Measurements from ENCODE around the gene MBOAT1. TPM values are rescaled to one million over a fixed set of nuclear protein-coding genes. Genes with fewer than 3 reads are reported as not detected.

The MBOAT1 gene
- polyA plus RNA-seq, 1 donor from 2014 or later = not detected

DNA sequence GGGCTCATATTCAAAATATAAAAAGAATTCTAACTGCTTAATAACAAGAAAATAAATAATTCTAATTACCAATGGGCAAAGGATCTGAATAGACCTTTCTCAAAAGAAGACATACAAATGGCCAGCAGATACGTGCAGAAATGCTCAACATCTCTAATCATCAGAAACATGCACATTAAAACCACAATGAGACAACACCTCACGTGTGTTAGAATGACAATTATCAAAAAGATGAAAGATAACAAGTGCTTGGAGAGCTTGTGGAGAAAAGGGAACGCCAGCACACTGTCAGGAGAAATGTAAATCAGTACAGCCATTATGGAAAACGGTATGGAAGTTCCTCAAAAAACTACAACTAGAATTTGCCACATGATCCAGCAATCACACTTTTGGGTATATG, 53.6 kb downstream of the MBOAT1 start:
- Histone ChIP-seq H3K79me2 (replicated peaks; ENCODE audit: insufficient read depth, low read length) (no peaks in the 10 kb centered on the region), H3K9me3 (ENCODE audit: low read length) (peaks cover 5% of the 10 kb centered on the region), H3K4me2 (ENCODE audit: low read length) (no peak overlapping the region), H3K9me2 (ENCODE audit: insufficient read depth, low read length) (no peaks in the 10 kb centered on the region), H3F3A (ENCODE audit: insufficient read depth, low read length, poor library complexity, severe bottlenecking) (no peaks in the 10 kb centered on the region), H3K36me3 (ENCODE audit: insufficient read depth, low read length) (no peaks in the 10 kb centered on the region), H3K27me3 (ENCODE audit: insufficient read depth, low read depth, low read length) (no peaks in the 10 kb centered on the region), H2AFZ (ENCODE audit: low read depth, low read length) (no peak overlapping the region), H3K9ac (ENCODE audit: low read length) (no peak overlapping the region), H3K4me3 (ENCODE audit: low read length) (no peak overlapping the region), H4K20me1 (ENCODE audit: insufficient read depth) (no peaks in the 10 kb centered on the region), H3K27ac (ENCODE audit: low read length) (no peak overlapping the region)
- TF ChIP-seq POLR2AphosphoS5 (IDR thresholded peaks at IDR 0.05) = no peak
- no peak for TF ChIP-seq EP300 (conservative IDR thresholded peaks at IDR 0.05; ENCODE audit: poor library complexity, severe bottlenecking)
- no peak for TF ChIP-seq RAD21 (conservative IDR thresholded peaks at IDR 0.05)
- TF ChIP-seq, protein P1, sequence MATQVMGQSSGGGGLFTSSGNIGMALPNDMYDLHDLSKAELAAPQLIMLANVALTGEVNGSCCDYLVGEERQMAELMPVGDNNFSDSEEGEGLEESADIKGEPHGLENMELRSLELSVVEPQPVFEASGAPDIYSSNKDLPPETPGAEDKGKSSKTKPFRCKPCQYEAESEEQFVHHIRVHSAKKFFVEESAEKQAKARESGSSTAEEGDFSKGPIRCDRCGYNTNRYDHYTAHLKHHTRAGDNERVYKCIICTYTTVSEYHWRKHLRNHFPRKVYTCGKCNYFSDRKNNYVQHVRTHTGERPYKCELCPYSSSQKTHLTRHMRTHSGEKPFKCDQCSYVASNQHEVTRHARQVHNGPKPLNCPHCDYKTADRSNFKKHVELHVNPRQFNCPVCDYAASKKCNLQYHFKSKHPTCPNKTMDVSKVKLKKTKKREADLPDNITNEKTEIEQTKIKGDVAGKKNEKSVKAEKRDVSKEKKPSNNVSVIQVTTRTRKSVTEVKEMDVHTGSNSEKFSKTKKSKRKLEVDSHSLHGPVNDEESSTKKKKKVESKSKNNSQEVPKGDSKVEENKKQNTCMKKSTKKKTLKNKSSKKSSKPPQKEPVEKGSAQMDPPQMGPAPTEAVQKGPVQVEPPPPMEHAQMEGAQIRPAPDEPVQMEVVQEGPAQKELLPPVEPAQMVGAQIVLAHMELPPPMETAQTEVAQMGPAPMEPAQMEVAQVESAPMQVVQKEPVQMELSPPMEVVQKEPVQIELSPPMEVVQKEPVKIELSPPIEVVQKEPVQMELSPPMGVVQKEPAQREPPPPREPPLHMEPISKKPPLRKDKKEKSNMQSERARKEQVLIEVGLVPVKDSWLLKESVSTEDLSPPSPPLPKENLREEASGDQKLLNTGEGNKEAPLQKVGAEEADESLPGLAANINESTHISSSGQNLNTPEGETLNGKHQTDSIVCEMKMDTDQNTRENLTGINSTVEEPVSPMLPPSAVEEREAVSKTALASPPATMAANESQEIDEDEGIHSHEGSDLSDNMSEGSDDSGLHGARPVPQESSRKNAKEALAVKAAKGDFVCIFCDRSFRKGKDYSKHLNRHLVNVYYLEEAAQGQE (IDR thresholded peaks at IDR 0.05; ENCODE audit: borderline replicate concordance) = no peak
- TF ChIP-seq SMC3 (conservative IDR thresholded peaks at IDR 0.05; ENCODE audit: poor library complexity) = no peak
- TF ChIP-seq, protein P2, sequence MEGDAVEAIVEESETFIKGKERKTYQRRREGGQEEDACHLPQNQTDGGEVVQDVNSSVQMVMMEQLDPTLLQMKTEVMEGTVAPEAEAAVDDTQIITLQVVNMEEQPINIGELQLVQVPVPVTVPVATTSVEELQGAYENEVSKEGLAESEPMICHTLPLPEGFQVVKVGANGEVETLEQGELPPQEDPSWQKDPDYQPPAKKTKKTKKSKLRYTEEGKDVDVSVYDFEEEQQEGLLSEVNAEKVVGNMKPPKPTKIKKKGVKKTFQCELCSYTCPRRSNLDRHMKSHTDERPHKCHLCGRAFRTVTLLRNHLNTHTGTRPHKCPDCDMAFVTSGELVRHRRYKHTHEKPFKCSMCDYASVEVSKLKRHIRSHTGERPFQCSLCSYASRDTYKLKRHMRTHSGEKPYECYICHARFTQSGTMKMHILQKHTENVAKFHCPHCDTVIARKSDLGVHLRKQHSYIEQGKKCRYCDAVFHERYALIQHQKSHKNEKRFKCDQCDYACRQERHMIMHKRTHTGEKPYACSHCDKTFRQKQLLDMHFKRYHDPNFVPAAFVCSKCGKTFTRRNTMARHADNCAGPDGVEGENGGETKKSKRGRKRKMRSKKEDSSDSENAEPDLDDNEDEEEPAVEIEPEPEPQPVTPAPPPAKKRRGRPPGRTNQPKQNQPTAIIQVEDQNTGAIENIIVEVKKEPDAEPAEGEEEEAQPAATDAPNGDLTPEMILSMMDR (IDR thresholded peaks at IDR 0.05; ENCODE audit: poor library complexity, severe bottlenecking) = no peak
- no peak for TF ChIP-seq TAF1 (IDR thresholded peaks at IDR 0.05; ENCODE audit: low read depth)
- TF ChIP-seq EZH2 (IDR thresholded peaks at IDR 0.05; ENCODE audit: borderline replicate concordance, insufficient read depth, low read length, poor library complexity, severe bottlenecking) = no peak
- no peak for TF ChIP-seq MXI1 (conservative IDR thresholded peaks at IDR 0.05; ENCODE audit: poor library complexity, severe bottlenecking)

DNA sequence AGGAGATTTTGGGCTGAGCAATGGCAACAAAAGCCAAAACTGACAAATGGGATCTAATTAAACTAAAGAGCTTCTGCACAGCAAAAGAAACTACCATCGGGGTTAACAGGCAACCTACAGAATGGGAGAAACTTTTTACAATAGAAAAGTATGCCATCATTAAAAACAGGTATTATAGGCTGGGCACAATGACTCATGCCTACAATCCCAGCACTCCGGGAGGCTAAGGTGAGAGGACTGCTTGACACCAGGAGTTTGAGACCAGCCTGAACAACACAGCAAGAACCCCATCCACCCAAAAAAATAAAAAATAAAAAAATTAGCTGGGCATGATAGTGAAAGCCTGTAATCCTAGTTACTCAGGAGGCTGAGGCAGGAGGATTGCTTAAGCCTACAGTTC, 55.4 kb downstream of the MBOAT1 start:
- Histone ChIP-seq H3K79me2 (replicated peaks; ENCODE audit: insufficient read depth, low read length) (no peaks in the 10 kb centered on the region), H3F3A (ENCODE audit: insufficient read depth, low read length, poor library complexity, severe bottlenecking) (no peaks in the 10 kb centered on the region), H4K20me1 (ENCODE audit: insufficient read depth) (no peaks in the 10 kb centered on the region), H2AFZ (ENCODE audit: low read depth, low read length) (no peak overlapping the region), H3K9me2 (ENCODE audit: insufficient read depth, low read length) (no peaks in the 10 kb centered on the region), H3K27ac (ENCODE audit: low read length) (no peak overlapping the region), H3K9me3 (ENCODE audit: low read length) (peaks cover 5% of the 10 kb centered on the region), H3K4me2 (ENCODE audit: low read length) (no peak overlapping the region), H3K4me3 (ENCODE audit: low read length) (no peak overlapping the region), H3K36me3 (ENCODE audit: insufficient read depth, low read length) (no peaks in the 10 kb centered on the region), H3K27me3 (ENCODE audit: insufficient read depth, low read depth, low read length) (no peaks in the 10 kb centered on the region), H3K9ac (ENCODE audit: low read length) (no peak overlapping the region)
- TF ChIP-seq MXI1 (conservative IDR thresholded peaks at IDR 0.05; ENCODE audit: poor library complexity, severe bottlenecking) (no peak), EZH2 (IDR thresholded peaks at IDR 0.05; ENCODE audit: borderline replicate concordance, insufficient read depth, low read length, poor library complexity, severe bottlenecking) (no peak), TAF1 (IDR thresholded peaks at IDR 0.05; ENCODE audit: low read depth) (no peak), POLR2AphosphoS5 (IDR thresholded peaks at IDR 0.05) (no peak), EP300 (conservative IDR thresholded peaks at IDR 0.05; ENCODE audit: poor library complexity, severe bottlenecking) (no peak), SMC3 (conservative IDR thresholded peaks at IDR 0.05; ENCODE audit: poor library complexity) (no peak), RAD21 (conservative IDR thresholded peaks at IDR 0.05) (no peak)
- TF ChIP-seq, protein P2 (IDR thresholded peaks at IDR 0.05; ENCODE audit: poor library complexity, severe bottlenecking) = no peak
- TF ChIP-seq, protein P1 (IDR thresholded peaks at IDR 0.05; ENCODE audit: borderline replicate concordance) = no peak
